Upper lobe of right lung (tissue), 1 donor: ENCODE measurements around the gene CCL7. TPM values are rescaled to one million over a fixed set of nuclear protein-coding genes. Genes with fewer than 3 reads are reported as not detected.

ENCODE experiments used
- ATAC-seq: fragments of 200-7000 bp; cut with Tn5 transposase; one replicate; pipeline ENCODE4 v1.9.1; 2020; ENCODE audit warnings: mild to moderate bottlenecking, moderate library complexity
- DNase-seq: peaks from one replicate; pipeline ENCODE4 v3.0.0-alpha.2; 2020
- H3K27ac ChIP-seq: fragments of 200-600 bp; one replicate; pipeline ENCODE4 v1.8.0; 2022
- H3K27me3 ChIP-seq: fragments of 200-600 bp; one replicate; pipeline ENCODE4 v1.8.0; 2022; ENCODE audit warnings: mild to moderate bottlenecking
- H3K36me3 ChIP-seq: fragments of 200-600 bp; one replicate; pipeline ENCODE4 v1.8.0; 2022
- H3K4me1 ChIP-seq: fragments of 200-600 bp; one replicate; pipeline ENCODE4 v1.8.0; 2022
- H3K4me3 ChIP-seq: fragments of 200-600 bp; one replicate; pipeline ENCODE4 v1.8.0; 2022; ENCODE audit warnings: mild to moderate bottlenecking
- H3K9me3 ChIP-seq: fragments of 200-600 bp; one replicate; pipeline ENCODE4 v1.8.0; 2022
- CTCF ChIP-seq: fragments of 200-600 bp; IDR thresholded peaks from one replicate; pipeline ENCODE4 v1.8.0; 2022; ENCODE audit warnings: antibody characterized with exemption
- intact Hi-C: fragments of 100-400 bp; cut with DNase I; formaldehyde crosslinking; loops from one replicate; pipeline ENCODE4 v1.11.0; 2022
- total RNA-seq: library from RNA; stranded (reverse); fragmentation: NEBNext Ultra II Directional; extraction: Animal tissue kit (Norgen Biotek cat#: 25700); gene quantifications from one replicate; pipeline ENCODE4 v1.2.1, GENCODE V29; 2021
- donor health status: DM: no; HTN: yes; CAD: no; lungs with severe emphysema.

The CCL7 gene
- total RNA-seq, 1 donor from 2014 or later: not detected

- no peak for ATAC-seq
- no peak for TF ChIP-seq CTCF
- peaks cover 24% of the 10 kb centered on the region for H3K4me1 ChIP-seq
- DNase-seq: no peak
- no peak overlapping the region for H3K4me3 ChIP-seq
- H3K27ac ChIP-seq: no peak overlapping the region
- intact Hi-C loops: loop anchor here (10.0 kb wide), 1 partner anchor 100 kb away; no protein-coding TSS in a partner anchor
- no peaks in the 10 kb centered on the region for H3K9me3 ChIP-seq
- no peaks in the 10 kb centered on the region for H3K27me3 ChIP-seq
- H3K36me3 ChIP-seq: no peaks in the 10 kb centered on the region
Measured at GRCh38 chr17:34305061-34305460, 35.0 kb downstream of the CCL7 start.

- Histone ChIP-seq H3K27ac (no peak overlapping the region), H3K4me3 (no peak overlapping the region), H3K4me1 (peaks cover 23% of the 10 kb centered on the region), H3K36me3 (no peaks in the 10 kb centered on the region), H3K9me3 (no peaks in the 10 kb centered on the region), H3K27me3 (no peaks in the 10 kb centered on the region)
- DNase-seq (no peak), ATAC-seq (no peak)
- no peak for TF ChIP-seq CTCF
- intact Hi-C loops: loop anchor here (10.0 kb wide), 1 partner anchor 101 kb away; no protein-coding TSS in a partner anchor
Measured at GRCh38 chr17:34305606-34306005, 35.6 kb downstream of the CCL7 start.

GRCh38 chr17:34306466-34306865 lies 36.4 kb downstream of the CCL7 start:
- no peaks in the 10 kb centered on the region for H3K9me3 ChIP-seq
- H3K36me3 ChIP-seq: no peaks in the 10 kb centered on the region
- H3K27me3 ChIP-seq: no peaks in the 10 kb centered on the region
- no peak for DNase-seq
- no peak overlapping the region for H3K27ac ChIP-seq
- ATAC-seq: peak; percentile 73
- peak; percentile 47 for TF ChIP-seq CTCF
- intact Hi-C loops: loop anchor here (10.0 kb wide), 1 partner anchor 102 kb away; no protein-coding TSS in a partner anchor
- H3K4me1 ChIP-seq: peaks cover 18% of the 10 kb centered on the region
- H3K4me3 ChIP-seq: no peak overlapping the region

- H3K9me3 ChIP-seq: no peaks in the 10 kb centered on the region
- TF ChIP-seq CTCF: no peak
- H3K4me3 ChIP-seq: no peak overlapping the region
- intact Hi-C loops: loop anchor here (10.0 kb wide), 1 partner anchor 102 kb away; no protein-coding TSS in a partner anchor
- H3K36me3 ChIP-seq: no peaks in the 10 kb centered on the region
- peaks cover 18% of the 10 kb centered on the region for H3K4me1 ChIP-seq
- no peaks in the 10 kb centered on the region for H3K27me3 ChIP-seq
- ATAC-seq (no peak), DNase-seq (no peak)
- no peak overlapping the region for H3K27ac ChIP-seq
Measured at GRCh38 chr17:34307110-34307509, 37.1 kb downstream of the CCL7 start.

- Histone ChIP-seq H3K4me3 (no peak overlapping the region), H3K36me3 (no peaks in the 10 kb centered on the region), H3K4me1 (peaks cover 23% of the 10 kb centered on the region), H3K27me3 (no peaks in the 10 kb centered on the region), H3K9me3 (no peaks in the 10 kb centered on the region), H3K27ac (no peak overlapping the region)
- no peak for DNase-seq
- ATAC-seq: no peak
- no peak for TF ChIP-seq CTCF
- intact Hi-C loops: loop anchor here (10.0 kb wide), 1 partner anchor 104 kb away; no protein-coding TSS in a partner anchor
Measured at GRCh38 chr17:34308371-34308770, 38.4 kb downstream of the CCL7 start.

GRCh38 chr17:34311291-34311690 lies 41.3 kb downstream of the CCL7 start:
- H3K27me3 ChIP-seq: no peaks in the 10 kb centered on the region
- peaks cover 26% of the 10 kb centered on the region for H3K4me1 ChIP-seq
- no peaks in the 10 kb centered on the region for H3K36me3 ChIP-seq
- TF ChIP-seq CTCF: no peak
- DNase-seq (no peak), ATAC-seq (no peak)
- H3K9me3 ChIP-seq: no peaks in the 10 kb centered on the region
- no peak overlapping the region for H3K4me3 ChIP-seq
- intact Hi-C loops: no loop called here
- no peak overlapping the region for H3K27ac ChIP-seq
